ENCODE data around the gene KPNB1. TPM values are rescaled to one million over a fixed set of nuclear protein-coding genes. Genes with fewer than 3 reads are reported as not detected.

KPNB1 gene
- total and polyA plus RNA-seq, 10 of the 15 experiments (the other 5 are each of a cell fraction or from before 2014, with no cell fraction given): 67.8 to 525 (median 246) TPM

- Histone ChIP-seq H3K27me3 (replicated peaks in 1 of 2; ENCODE audit: control insufficient read depth in 2 of 2, insufficient read depth in 2 of 2, low read length in 1 of 2) (no peaks in the 10 kb centered on the region; a peak in 1 of 4 replicates), H3K4me1 (ENCODE audit: control insufficient read depth, insufficient read depth, low read length) (peaks cover 36% of the 10 kb centered on the region), H3K9me3 (replicated peaks; ENCODE audit: control insufficient read depth, insufficient read depth, low read length) (no peaks in the 10 kb centered on the region), H3K36me3 (ENCODE audit: control insufficient read depth in 2 of 2, insufficient read depth in 2 of 2, low read length in 1 of 2) (no peaks in the 10 kb centered on the region), H3K4me2 (ENCODE audit: control insufficient read depth, insufficient read depth) (no peak overlapping the region), H3K9ac (ENCODE audit: control insufficient read depth, insufficient read depth, low read length) (no peak overlapping the region), H3K4me3 (no peak overlapping the region), H3K79me2 (ENCODE audit: control insufficient read depth, insufficient read depth, low read length) (no peaks in the 10 kb centered on the region), H3K27ac (ENCODE audit: control insufficient read depth, insufficient read depth) (no peak overlapping the region), H4K20me1 (ENCODE audit: control insufficient read depth, insufficient read depth) (no peaks in the 10 kb centered on the region), H2AFZ (ENCODE audit: control insufficient read depth, low read depth, low read length) (no peak overlapping the region)
- SMC1A ChIA-PET (ENCODE audit: uncharacterized antibody, unreplicated experiment): interaction anchor here (1.0 to 1.5 kb wide), 2 partner anchors 9 to 45 kb away, joined by 3 to 4 read pairs; no protein-coding TSS in a partner anchor
- DNase-seq (ENCODE audit: low read depth, low spot score): no peak
- CTCF ChIA-PET: interaction anchor here (1.3 to 2.1 kb wide), 2 partner anchors 9 kb away, joined by 3 to 6 read pairs; no protein-coding TSS in a partner anchor
- in situ Hi-C loops (cut with MboI) (no loop called here), intact Hi-C loops (cut with micrococcal nuclease; ENCODE audit: unreplicated experiment) (no loop called here)
- ATAC-seq: no peak
- no TSS peak for BruUV-seq (replicated peaks)
- no peak for FAIRE-seq
- RAD21 ChIA-PET (ENCODE audit: unreplicated experiment): interaction anchor here (1.2 to 2.3 kb wide), 3 partner anchors 7 to 11 kb away, joined by 5 to 6 read pairs (median 5); no protein-coding TSS in a partner anchor
- 89% methylated on average over 36 of the region's 89 CpGs for WGBS (ENCODE audit: insufficient coverage, insufficient replicate concordance, low lambda C conversion rate, missing lambda C conversion rate)
- POLR2A ChIA-PET: no interaction called here
- TF ChIP-seq SRF (IDR thresholded peaks at IDR 0.05; ENCODE audit: low read depth in 2 of 2, low read length in 2 of 2) (no peak), RCOR1 (conservative IDR thresholded peaks at IDR 0.05; ENCODE audit: low read depth, low read length) (no peak), ZNF274 (IDR thresholded peaks at IDR 0.05; ENCODE audit: insufficient read depth, insufficient read length) (no peak), SREBF2 (IDR thresholded peaks at IDR 0.05; ENCODE audit: low read length) (no peak), GABPA (IDR thresholded peaks at IDR 0.05; ENCODE audit: low read depth) (no peak), RBBP5 (conservative IDR thresholded peaks at IDR 0.05) (no peak), BCL3 (IDR thresholded peaks at IDR 0.05; ENCODE audit: borderline replicate concordance, insufficient read depth, low read depth, low read length, poor library complexity, severe bottlenecking) (no peak), HCFC1 (IDR thresholded peaks at IDR 0.05; ENCODE audit: low read length) (no peak), YBX1 (IDR thresholded peaks at IDR 0.05) (no peak), BCLAF1 (IDR thresholded peaks at IDR 0.05) (no peak), CEBPB (IDR thresholded peaks at IDR 0.05; ENCODE audit: borderline replicate concordance in 1 of 2, low read depth in 2 of 2, low read length in 2 of 2) (no peak), ASH2L (IDR thresholded peaks at IDR 0.05; ENCODE audit: borderline replicate concordance, low read depth) (no peak), PAX5 (IDR thresholded peaks at IDR 0.05; ENCODE audit: borderline replicate concordance, low read depth, low read length) (no peak), BACH1 (IDR thresholded peaks at IDR 0.05; ENCODE audit: borderline replicate concordance) (no peak)
- TF ChIP-seq, protein P1, sequence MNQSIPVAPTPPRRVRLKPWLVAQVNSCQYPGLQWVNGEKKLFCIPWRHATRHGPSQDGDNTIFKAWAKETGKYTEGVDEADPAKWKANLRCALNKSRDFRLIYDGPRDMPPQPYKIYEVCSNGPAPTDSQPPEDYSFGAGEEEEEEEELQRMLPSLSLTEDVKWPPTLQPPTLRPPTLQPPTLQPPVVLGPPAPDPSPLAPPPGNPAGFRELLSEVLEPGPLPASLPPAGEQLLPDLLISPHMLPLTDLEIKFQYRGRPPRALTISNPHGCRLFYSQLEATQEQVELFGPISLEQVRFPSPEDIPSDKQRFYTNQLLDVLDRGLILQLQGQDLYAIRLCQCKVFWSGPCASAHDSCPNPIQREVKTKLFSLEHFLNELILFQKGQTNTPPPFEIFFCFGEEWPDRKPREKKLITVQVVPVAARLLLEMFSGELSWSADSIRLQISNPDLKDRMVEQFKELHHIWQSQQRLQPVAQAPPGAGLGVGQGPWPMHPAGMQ (IDR thresholded peaks at IDR 0.05; ENCODE audit: borderline replicate concordance): no peak
Measured at GRCh38 chr17:47708864-47709541, 59.3 kb downstream of the KPNB1 start.

Measured in GM12878 (cell line).